AG04450 (cell line): ENCODE results near the gene ASPDH. TPM values are rescaled to one million over a fixed set of nuclear protein-coding genes. Genes with fewer than 3 reads are reported as not detected.

Experiments
- CTCF ChIA-PET: fragments of 300-600, 350-600 bp; formaldehyde crosslinking; extraction: SDS; loops from one replicate; lab custom pipeline; 2022; ENCODE audit warnings: antibody characterized with exemption, inconsistent platforms; lab: Charles Lee
- POLR2A ChIA-PET: fragments of 350-600 bp; formaldehyde crosslinking; extraction: SDS; loops from one replicate; lab custom pipeline; 2021; ENCODE audit warnings: antibody characterized with exemption, inconsistent platforms; lab: Yijun Ruan, JAX
- DNase-seq: peaks from one replicate; pipeline ENCODE4 v3.0.0-alpha.2; 2011; ENCODE audit warnings: low read depth, low spot score
- H3K27ac ChIP-seq: one replicate; pipeline ENCODE4 v1.5.1; 2012; ENCODE audit warnings: low read depth, low read length, control low read depth
- H3K27me3 ChIP-seq: one replicate; pipeline ENCODE4 v1.6.0; 2012; ENCODE audit warnings: low read length; ENCODE audit not compliant: control insufficient read depth, insufficient read depth
- H3K4me3 ChIP-seq: 2 replicates; pipeline ENCODE4 v1.5.1; 2011; ENCODE audit warnings: mild to moderate bottlenecking, low read depth, low read length, control low read depth
- H3K9me3 ChIP-seq: 2 replicates; pipeline ENCODE4 v1.5.1; 2012; ENCODE audit warnings: low read length; ENCODE audit not compliant: control insufficient read depth, insufficient read depth
- polyA plus RNA-seq: library from polyadenylated mRNA; depleted of rRNA; stranded (reverse); fragments of >200 nt; gene quantifications from 2 replicates; pipeline ENCODE4 v1.2.3, GENCODE V29; 2011
- TF ChIP-seq, protein P1 (sequence below): IDR thresholded peaks from 2 replicates; pipeline ENCODE4 v1.5.1; 2011; ENCODE audit warnings: low read depth, low read length, control low read depth, inconsistent platforms

Gene ASPDH
- polyA plus RNA-seq, 1 experiment = not detected

DNA sequence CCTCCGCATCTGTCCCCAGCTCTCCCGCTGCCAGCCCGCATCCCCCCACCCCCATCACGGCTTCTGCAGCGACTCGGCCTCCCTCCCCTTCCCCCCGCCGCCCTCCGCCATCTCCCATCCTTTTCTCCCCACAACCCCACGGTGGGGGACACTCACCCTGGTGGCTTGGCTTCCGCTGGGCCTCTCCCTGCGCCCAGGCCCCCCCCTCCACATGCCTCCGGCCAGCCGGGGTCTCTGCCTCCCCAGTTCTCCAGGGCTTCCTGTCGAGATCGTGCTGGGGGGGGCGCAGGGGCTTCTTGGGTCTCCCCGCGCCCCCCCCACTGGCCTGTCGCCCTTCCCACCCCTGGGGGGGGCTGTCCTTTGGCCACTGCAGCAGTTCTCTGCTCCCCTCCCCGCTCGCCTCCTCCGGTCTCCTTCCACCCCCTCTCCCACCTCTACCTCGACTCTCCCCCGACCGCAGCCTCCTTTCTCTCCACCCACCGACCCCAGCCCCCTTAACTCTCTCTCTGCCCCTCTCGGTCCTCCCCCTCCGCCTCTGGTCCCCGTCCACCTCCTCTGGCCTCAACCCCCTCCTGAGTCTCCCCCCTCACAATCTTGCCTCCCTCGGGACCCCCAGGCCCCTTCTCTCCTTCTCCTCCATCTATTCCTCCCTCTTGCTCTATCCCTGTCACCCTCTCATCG lies 37.5 kb upstream of the ASPDH start:
- ChIA-PET CTCF (no interaction called here), POLR2A (no interaction called here)
- no peak overlapping the region for H3K27ac ChIP-seq
- no peak overlapping the region for H3K4me3 ChIP-seq
- H3K27me3 ChIP-seq = peaks cover 19% of the 10 kb centered on the region
- H3K9me3 ChIP-seq = no peaks in the 10 kb centered on the region
- TF ChIP-seq, protein P1, sequence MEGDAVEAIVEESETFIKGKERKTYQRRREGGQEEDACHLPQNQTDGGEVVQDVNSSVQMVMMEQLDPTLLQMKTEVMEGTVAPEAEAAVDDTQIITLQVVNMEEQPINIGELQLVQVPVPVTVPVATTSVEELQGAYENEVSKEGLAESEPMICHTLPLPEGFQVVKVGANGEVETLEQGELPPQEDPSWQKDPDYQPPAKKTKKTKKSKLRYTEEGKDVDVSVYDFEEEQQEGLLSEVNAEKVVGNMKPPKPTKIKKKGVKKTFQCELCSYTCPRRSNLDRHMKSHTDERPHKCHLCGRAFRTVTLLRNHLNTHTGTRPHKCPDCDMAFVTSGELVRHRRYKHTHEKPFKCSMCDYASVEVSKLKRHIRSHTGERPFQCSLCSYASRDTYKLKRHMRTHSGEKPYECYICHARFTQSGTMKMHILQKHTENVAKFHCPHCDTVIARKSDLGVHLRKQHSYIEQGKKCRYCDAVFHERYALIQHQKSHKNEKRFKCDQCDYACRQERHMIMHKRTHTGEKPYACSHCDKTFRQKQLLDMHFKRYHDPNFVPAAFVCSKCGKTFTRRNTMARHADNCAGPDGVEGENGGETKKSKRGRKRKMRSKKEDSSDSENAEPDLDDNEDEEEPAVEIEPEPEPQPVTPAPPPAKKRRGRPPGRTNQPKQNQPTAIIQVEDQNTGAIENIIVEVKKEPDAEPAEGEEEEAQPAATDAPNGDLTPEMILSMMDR = no peak
- DNase-seq = no peak

DNA sequence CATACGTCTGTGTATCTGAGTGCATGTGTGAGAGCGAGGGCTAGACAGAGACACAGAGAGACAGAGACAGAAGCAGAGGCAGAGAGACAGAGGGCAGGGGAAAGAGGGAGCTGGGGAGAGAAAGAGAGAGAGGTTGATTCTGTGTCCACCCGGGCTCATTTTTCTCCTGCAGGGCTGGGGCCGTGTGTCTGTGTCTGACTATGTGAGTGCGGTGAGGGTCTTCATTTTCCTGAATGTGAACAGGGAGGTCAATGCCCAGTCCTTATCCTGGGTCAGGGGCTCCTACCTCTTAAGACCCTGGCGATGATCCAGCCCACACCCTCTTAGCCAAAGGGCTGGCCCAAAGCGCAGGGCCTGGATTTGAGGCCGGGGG lies 36.9 kb upstream of the ASPDH start:
- no peak overlapping the region for H3K27ac ChIP-seq
- H3K4me3 ChIP-seq = no peak overlapping the region
- H3K27me3 ChIP-seq = peaks cover 19% of the 10 kb centered on the region
- CTCF ChIA-PET = no interaction called here
- TF ChIP-seq, protein P1 = no peak
- POLR2A ChIA-PET = no interaction called here
- no peak for DNase-seq
- no peaks in the 10 kb centered on the region for H3K9me3 ChIP-seq

GRCh38 chr19:50549927-50550593 lies 36.3 kb upstream of the ASPDH start:
- no peak overlapping the region for H3K27ac ChIP-seq
- no peaks in the 10 kb centered on the region for H3K9me3 ChIP-seq
- H3K27me3 ChIP-seq = peaks cover 17% of the 10 kb centered on the region
- TF ChIP-seq, protein P1 = no peak
- ChIA-PET POLR2A (no interaction called here), CTCF (no interaction called here)
- no peak for DNase-seq
- H3K4me3 ChIP-seq = no peak overlapping the region

- H3K27me3 ChIP-seq = peaks cover 17% of the 10 kb centered on the region
- CTCF ChIA-PET = interaction anchor here (0.7 kb wide), 1 partner anchor 192 kb away, joined by 6 read pairs; no protein-coding TSS in a partner anchor
- POLR2A ChIA-PET = no interaction called here
- H3K9me3 ChIP-seq = no peaks in the 10 kb centered on the region
- TF ChIP-seq, protein P1 = no peak
- no peak for DNase-seq
- no peak overlapping the region for H3K27ac ChIP-seq
- H3K4me3 ChIP-seq = no peak overlapping the region
Observed at GRCh38 chr19:50549059-50549926, 35.6 kb upstream of the ASPDH start.
